Panc1 (cell line): ENCODE results near the gene TXNRD3.

ENCODE experiments used
- POLR2AphosphoS5 ChIP-seq: IDR thresholded peaks from 2 replicates; pipeline ENCODE4 v1.6.1; 2012; ENCODE audit warnings: mild to moderate bottlenecking, low read depth, low read length, moderate library complexity
- TF ChIP-seq, protein P1 (sequence below): fragments of 450-650 bp; IDR thresholded peaks from 2 replicates; pipeline ENCODE4 v1.5.1; 2017; ENCODE audit warnings: mild to moderate bottlenecking

GRCh38 chr3:126671521-126671920, 16.6 kb upstream of the TXNRD3 start:
- TF ChIP-seq, protein P1, sequence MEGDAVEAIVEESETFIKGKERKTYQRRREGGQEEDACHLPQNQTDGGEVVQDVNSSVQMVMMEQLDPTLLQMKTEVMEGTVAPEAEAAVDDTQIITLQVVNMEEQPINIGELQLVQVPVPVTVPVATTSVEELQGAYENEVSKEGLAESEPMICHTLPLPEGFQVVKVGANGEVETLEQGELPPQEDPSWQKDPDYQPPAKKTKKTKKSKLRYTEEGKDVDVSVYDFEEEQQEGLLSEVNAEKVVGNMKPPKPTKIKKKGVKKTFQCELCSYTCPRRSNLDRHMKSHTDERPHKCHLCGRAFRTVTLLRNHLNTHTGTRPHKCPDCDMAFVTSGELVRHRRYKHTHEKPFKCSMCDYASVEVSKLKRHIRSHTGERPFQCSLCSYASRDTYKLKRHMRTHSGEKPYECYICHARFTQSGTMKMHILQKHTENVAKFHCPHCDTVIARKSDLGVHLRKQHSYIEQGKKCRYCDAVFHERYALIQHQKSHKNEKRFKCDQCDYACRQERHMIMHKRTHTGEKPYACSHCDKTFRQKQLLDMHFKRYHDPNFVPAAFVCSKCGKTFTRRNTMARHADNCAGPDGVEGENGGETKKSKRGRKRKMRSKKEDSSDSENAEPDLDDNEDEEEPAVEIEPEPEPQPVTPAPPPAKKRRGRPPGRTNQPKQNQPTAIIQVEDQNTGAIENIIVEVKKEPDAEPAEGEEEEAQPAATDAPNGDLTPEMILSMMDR, result no peak
- no peak for TF ChIP-seq POLR2AphosphoS5
